Fibroblast of lung (primary cell): ENCODE results near the gene FZR1. TPM values are rescaled to one million over a fixed set of nuclear protein-coding genes. Genes with fewer than 3 reads are reported as not detected.
"Not testable (repeated sequence)": the region's sequence is repeated elsewhere in the genome, so short reads cannot be mapped to it uniquely, and the experiment has no call there.

Source experiments
- DNase-seq, 2 donors: peaks; one replicate each; pipeline versions ENCODE4 v3.0.0 to v3.0.0-alpha.2; 2010; ENCODE audit warnings: low read depth in 2 of 2
- H2AFZ ChIP-seq: 2 replicates; pipeline ENCODE4 v1.5.1; 2012; ENCODE audit warnings: low read length, control low read depth, inconsistent platforms
- H3K27ac ChIP-seq: 2 replicates; pipeline ENCODE4 v1.5.1; 2011; ENCODE audit warnings: low read length, control low read depth; ENCODE audit not compliant: insufficient read depth
- H3K27me3 ChIP-seq: 2 replicates; pipeline ENCODE4 v1.5.1; 2011; ENCODE audit warnings: mild to moderate bottlenecking, low read length; ENCODE audit not compliant: control insufficient read depth, insufficient read depth
- H3K36me3 ChIP-seq: 2 replicates; pipeline ENCODE4 v1.5.1; 2011; ENCODE audit warnings: low read length; ENCODE audit not compliant: control insufficient read depth, insufficient read depth
- H3K4me1 ChIP-seq: 2 replicates; pipeline ENCODE4 v1.5.1; 2011; ENCODE audit warnings: low read length; ENCODE audit not compliant: control insufficient read depth, insufficient read depth; ENCODE audit errors: extremely low read depth
- H3K4me2 ChIP-seq: 2 replicates; pipeline ENCODE4 v1.5.1; 2011; ENCODE audit warnings: low read length, control low read depth; ENCODE audit not compliant: insufficient read depth; ENCODE audit errors: extremely low read depth
- H3K4me3 ChIP-seq, 4 experiments: fragments of 200-600 bp in 1 of 4; sonication (generic) in 1 of 4; replicated peaks in 1 of 4; 2 replicates each; pipeline ENCODE4 v1.5.1; 2011 to 2016; ENCODE audit warnings: low read length in 4 of 4, low read depth in 3 of 4, mild to moderate bottlenecking in 3 of 4, control low read depth in 2 of 4, inconsistent platforms in 1 of 4, mixed read lengths in 1 of 4; ENCODE audit not compliant: insufficient read depth in 1 of 4; ENCODE audit errors: control extremely low read depth in 1 of 4
- H3K79me2 ChIP-seq: 2 replicates; pipeline ENCODE4 v1.5.1; 2012; ENCODE audit warnings: mild to moderate bottlenecking, low read length, inconsistent platforms; ENCODE audit not compliant: control insufficient read depth, insufficient read depth
- H3K9ac ChIP-seq: 2 replicates; pipeline ENCODE4 v1.5.1; 2011; ENCODE audit warnings: mild to moderate bottlenecking, low read length, control low read depth; ENCODE audit not compliant: insufficient read depth
- H3K9me3 ChIP-seq: 2 replicates; pipeline ENCODE4 v1.5.1; 2012; ENCODE audit warnings: low read depth, low read length; ENCODE audit not compliant: control insufficient read depth, insufficient read depth
- H4K20me1 ChIP-seq: 2 replicates; pipeline ENCODE4 v1.5.1; 2011; ENCODE audit warnings: low read length; ENCODE audit not compliant: control insufficient read depth, insufficient read depth; ENCODE audit errors: extremely low read depth
- CTCF ChIP-seq, 2 donors: IDR thresholded peaks in 1 of 2; conservative IDR thresholded peaks in 1 of 2; 1 replicate in 1 of 2; 2 replicates in 1 of 2; pipeline ENCODE4 v1.5.1; 2011 to 2012; ENCODE audit warnings: low read length in 2 of 2, control low read depth in 1 of 2, inconsistent platforms in 1 of 2, low read depth in 1 of 2, mild to moderate bottlenecking in 1 of 2
- EZH2 ChIP-seq: IDR thresholded peaks from 2 replicates; pipeline ENCODE4 v1.5.1; 2012; ENCODE audit warnings: low read length, control low read depth, mild to moderate bottlenecking; ENCODE audit errors: missing control alignments
- polyA plus RNA-seq, 2 donors: library from polyadenylated mRNA; depleted of rRNA in 1 of 2; stranded (reverse) in 1 of 2; unstranded in 1 of 2; fragments of >200 nt; gene quantifications; 2 replicates each; pipeline ENCODE4 v1.2.1, GENCODE V29; 2011 to 2012; ENCODE audit warnings: missing spikeins in 1 of 2
- total RNA-seq: library from RNA; depleted of rRNA; stranded (reverse); fragments of >200 nt; gene quantifications from 2 replicates; pipeline ENCODE4 v1.2.1, GENCODE V29; 2014

FZR1 gene
- total and polyA plus RNA-seq, 2 donors (not counting 1 experiment from before 2014, with no cell fraction given): 15.0 to 38.0 TPM

- peaks cover 10% of the 10 kb centered on the region for H3K36me3 ChIP-seq
Observed at GRCh38 chr19:3578390-3578789, 72.3 kb downstream of the FZR1 start.

DNA sequence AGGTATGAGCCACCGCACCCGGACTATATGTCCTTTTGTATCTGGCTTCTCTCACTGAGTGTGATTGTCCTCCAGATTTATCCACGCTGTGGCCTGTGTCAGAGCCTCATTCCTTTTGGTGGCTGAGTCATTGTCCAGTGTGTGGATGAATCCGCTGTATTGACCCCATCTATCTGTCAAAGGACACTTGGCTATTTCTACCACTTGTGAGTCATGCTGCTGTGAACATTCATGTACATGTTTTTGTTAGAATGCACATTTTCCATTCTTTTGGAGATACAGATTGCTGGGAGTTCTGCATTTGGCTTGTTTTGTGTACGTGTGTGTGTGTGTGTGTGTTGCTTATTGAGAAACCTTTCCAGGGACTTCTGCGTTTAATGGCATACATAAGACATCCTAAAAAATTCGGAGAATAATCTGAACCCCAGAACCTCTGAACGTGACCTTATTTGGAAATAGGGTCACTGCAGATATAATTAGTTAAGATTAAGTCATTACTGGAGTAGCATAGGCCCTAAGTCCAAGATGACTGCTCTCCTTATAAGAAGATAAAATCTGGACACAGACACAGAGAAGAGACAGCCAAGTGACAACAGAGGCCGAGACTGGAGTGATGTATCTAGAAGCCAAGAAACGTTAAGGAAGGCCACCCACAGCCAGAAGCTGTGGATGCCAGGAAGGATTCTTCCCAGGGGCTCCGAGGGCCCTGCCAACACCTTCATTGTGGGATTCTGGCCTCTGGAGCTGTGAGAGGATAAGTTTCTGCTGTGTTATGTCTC, 74.2 kb downstream of the FZR1 start:
- no peak overlapping the region for H3K4me3 ChIP-seq
- H3K27me3 ChIP-seq: no peaks in the 10 kb centered on the region
- H3K27ac ChIP-seq: peak overlapping the region; percentile 56
- H3K9ac ChIP-seq: no peak overlapping the region
- peaks cover 2% of the 10 kb centered on the region for H3K36me3 ChIP-seq
- H3K4me2 ChIP-seq: peak overlapping the region; percentile 46
- H3K9me3 ChIP-seq: no peaks in the 10 kb centered on the region
- H3K79me2 ChIP-seq: no peaks in the 10 kb centered on the region
- H4K20me1 ChIP-seq: no peaks in the 10 kb centered on the region
- TF ChIP-seq CTCF (conservative IDR thresholded peaks at IDR 0.05 in 1 of 2, IDR thresholded peaks at IDR 0.05 in 1 of 2; ENCODE audit: low read depth in 1 of 2, low read length in 2 of 2): no peak
- TF ChIP-seq EZH2: no peak
- H3K4me1 ChIP-seq: peaks cover 8% of the 10 kb centered on the region
- H2AFZ ChIP-seq: no peak overlapping the region
- peak; percentile 97 to 98 for DNase-seq

More at GRCh38 chr19:3578390-3578789, 72.3 kb downstream of the FZR1 start:
- H3K9ac ChIP-seq: no peak overlapping the region
- no peaks in the 10 kb centered on the region for H3K79me2 ChIP-seq
- no peak for DNase-seq
- TF ChIP-seq CTCF (conservative IDR thresholded peaks at IDR 0.05 in 1 of 2, IDR thresholded peaks at IDR 0.05 in 1 of 2; ENCODE audit: low read depth in 1 of 2, low read length in 2 of 2) (no peak), EZH2 (no peak)
- no peaks in the 10 kb centered on the region for H3K9me3 ChIP-seq
- no peak overlapping the region for H3K4me3 ChIP-seq
- no peak overlapping the region for H3K4me2 ChIP-seq
- peaks cover 8% of the 10 kb centered on the region for H3K4me1 ChIP-seq
- no peaks in the 10 kb centered on the region for H3K27me3 ChIP-seq
- H4K20me1 ChIP-seq: no peaks in the 10 kb centered on the region
- H2AFZ ChIP-seq: no peak overlapping the region
- H3K27ac ChIP-seq: no peak overlapping the region

DNA sequence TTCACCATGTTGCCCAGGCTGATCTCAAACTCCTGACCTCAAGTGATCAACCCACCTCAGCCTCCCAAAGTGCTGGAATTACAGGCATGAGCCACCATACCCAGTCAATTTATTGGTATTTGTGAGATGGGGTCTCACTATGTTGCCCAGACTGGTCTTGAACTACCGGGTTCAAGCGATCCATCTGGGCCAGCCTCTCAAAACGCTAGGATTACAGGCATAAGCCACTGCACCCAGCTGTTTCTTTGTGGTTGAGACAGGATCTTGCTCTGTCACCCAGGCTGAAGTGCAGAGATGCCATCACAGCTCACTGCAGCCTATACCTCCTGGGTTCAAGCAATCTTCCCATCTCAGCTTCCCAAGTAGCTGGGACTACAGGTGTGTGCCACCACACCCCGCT, 75.7 kb downstream of the FZR1 start:
- DNase-seq, H3K27ac ChIP-seq, H4K20me1 ChIP-seq, H3K4me2 ChIP-seq, H3K4me1 ChIP-seq, H3K9me3 ChIP-seq, H3K9ac ChIP-seq, H2AFZ ChIP-seq, H3K36me3 ChIP-seq, H3K27me3 ChIP-seq, H3K79me2 ChIP-seq, H3K4me3 ChIP-seq: not testable (repeated sequence)

DNA sequence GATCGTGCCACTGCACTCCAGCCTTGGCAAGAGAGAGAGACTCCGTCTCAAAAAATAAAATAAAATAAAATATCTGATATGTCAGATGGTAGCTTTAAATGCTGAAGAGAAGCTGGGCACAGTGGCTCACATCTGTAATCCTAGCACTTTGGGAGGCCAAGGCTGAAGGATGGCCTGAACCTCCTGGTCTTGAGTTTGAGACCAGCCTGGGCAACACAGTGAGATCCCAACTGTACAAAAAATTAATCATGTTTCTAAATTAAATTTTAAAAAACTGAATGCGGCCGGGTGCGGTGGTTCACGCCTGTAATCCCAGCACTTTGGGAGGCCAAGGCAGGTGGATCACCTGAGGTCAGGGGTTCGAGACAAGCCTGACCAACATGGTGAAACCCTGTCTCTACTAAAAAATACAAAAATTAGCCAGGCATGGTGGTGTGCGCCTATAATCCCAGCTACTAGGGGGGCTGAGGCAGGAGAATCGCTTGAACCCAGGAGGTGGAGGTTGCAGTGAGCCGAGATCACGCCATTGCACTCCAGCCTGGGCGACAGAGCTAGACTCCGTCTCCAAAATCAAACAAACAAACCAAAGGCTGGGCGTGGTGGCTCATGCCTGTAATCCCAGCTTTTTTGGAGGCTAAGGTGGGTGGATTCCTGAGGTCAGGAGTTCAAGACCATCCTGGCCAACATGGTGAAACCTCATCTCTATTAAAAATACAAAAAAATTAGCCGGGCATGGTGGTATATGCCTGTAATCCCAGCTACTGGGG, 78.1 kb downstream of the FZR1 start:
- H3K9me3 ChIP-seq, H3K27ac ChIP-seq, H2AFZ ChIP-seq, H3K4me2 ChIP-seq, H4K20me1 ChIP-seq, H3K36me3 ChIP-seq, H3K9ac ChIP-seq, H3K4me1 ChIP-seq, H3K79me2 ChIP-seq, DNase-seq, H3K4me3 ChIP-seq: not testable (repeated sequence)
- H3K27me3 ChIP-seq: peaks cover 10% of the 10 kb centered on the region
